ENCODE measurements around the gene FAM171A1.
"Not testable (repeated sequence)": the region's sequence is repeated elsewhere in the genome, so short reads cannot be mapped to it uniquely, and the experiment has no call there.

Gene FAM171A1

DNA sequence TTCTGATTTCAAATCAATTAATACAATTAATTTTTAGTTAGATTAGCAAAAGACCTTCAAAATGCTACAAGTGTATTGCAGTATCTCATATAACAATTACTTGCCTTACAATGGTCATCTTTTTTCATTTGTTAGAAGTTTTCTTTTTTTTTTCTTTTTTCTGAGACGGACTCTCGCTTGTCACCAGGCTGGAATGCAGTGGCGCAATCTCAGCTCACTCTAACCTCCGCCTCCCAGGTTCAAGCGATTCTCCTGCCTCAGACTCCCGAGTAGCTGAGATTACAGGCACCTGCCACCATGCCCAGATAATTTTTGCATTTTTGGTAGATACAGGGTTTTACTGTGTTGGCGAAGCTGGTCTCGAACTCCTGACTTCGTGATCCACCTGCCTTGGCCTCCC is 95.0 kb downstream of the FAM171A1 start:
- not testable (repeated sequence) for DNase-seq

DNA sequence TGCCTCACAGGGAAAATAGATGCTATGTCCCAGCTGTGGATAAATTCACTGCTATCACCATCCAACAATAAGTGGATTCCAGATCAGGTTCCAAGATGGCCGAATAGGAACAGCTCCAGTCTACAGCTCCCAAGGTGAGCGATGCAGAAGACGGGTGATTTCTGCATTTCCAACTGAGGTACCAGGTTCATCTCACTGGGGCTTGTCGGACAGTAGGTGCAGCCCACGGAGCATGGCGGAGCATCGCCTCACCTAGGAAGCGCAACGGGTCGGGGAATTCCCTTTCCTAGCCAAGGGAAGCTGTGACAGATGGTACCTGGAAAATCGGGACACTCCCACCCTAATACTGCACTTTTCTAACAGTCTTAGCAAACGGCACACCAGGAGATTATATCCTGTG is 101.3 kb downstream of the FAM171A1 start:
- not testable (repeated sequence) for DNase-seq

DNA sequence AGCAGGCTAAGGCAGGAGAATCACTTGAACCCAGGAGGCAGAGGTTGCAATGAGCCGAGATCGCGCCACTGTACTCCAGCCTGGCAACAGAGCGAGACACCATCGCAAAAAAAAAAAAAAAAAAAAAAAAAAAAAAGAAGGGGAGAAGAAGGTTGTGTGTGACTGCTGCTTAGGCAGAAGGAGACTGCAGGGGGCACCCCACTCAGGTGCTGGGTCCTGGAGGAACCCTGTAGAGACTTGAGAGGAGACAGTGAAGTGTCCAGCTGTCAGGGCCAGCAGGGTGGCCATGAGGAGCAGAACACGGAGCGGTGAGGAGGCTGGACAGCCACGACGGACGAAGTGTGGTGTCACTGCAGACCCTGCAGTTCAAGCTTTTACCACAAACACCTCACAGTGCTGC is 103.6 kb downstream of the FAM171A1 start:
- DNase-seq = no peak

DNA sequence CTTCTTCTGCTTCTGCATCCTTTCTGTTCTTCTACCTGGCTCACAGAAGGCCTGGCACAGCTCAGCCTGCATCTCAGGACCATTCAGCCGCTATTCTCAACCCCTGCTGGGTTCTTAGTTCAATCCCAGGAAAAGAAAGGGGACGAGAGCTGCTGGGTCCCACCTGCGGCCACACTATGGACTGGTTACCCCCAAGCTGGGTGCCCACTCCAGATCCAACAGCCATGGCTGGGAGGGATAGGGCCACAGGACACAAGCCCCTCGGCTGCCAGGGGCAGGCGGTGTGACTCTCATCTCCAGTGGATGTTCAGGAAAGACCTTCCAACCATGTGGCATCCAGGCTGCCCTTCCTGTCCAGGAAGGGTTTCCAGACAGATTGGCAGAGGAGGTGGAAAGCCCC is 105.0 kb downstream of the FAM171A1 start:
- no peak for DNase-seq

DNA sequence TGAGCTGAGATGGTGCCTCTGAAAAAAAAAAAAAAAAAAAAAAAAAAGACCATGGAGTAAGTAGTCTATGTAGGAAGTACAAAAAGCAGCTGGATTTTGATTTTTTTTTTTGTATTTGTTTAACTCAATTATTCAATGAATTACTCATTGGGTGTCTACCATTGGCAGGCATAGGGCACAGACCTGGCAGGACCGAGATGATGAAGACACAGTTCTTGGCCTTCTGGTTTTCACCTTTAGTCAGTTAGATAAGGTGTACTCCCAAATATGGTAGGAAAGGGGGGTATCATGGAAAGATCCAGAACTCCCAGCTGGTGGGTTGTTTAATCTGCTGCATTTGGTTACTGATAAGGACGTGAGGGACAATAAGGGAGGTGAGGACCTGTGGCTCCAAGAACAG is 105.5 kb downstream of the FAM171A1 start:
- no peak for DNase-seq

DNA sequence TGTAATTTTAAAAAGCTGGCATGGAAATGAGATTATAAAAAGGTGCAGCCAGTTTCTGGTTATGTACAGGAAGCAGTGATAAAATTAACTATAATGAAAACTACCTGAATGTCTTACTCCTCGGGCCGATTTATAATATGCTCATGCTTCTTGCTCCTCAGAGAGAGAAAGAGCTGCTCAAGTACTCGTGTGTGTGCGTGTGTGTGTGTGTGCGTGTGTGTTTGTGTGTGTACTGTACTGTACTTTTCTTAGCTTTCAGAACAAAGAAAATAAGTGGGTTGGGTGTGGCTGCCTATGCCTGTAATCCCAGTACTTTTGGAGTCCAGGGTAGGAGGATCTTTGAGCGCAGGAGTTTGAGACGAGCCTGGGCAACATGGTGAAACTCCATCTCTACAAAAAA is 106.0 kb downstream of the FAM171A1 start:
- DNase-seq = no peak

DNA sequence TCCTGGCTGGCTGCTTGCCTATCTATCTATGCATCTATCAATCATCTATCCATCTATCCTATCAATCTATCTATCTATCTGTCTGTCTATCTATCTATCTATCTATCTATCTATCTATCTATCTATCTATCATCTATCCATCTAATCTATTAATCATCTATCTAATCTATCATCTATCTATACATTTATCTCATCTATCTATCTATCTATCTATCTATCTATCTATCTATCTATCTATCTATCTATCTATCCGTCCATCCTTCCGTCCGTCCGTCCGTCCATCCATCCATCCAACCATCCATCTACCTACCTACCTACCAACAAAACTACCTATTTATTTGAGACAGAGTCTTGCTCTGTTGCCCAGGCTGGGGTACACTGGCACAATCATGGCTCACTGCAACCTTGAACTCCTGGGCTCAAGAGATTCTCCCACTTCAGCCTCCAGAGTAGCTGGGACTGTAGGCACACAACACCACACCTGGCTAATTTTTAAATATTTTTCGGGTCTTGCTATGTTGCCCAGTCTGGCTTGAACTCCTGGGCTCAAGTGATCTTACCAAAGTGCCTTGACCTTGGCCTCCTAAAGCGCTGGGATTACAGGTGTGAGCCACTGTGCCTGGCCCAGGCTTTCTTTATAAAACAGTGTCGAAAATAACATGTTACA is 107.3 kb downstream of the FAM171A1 start:
- DNase-seq = no peak

DNA sequence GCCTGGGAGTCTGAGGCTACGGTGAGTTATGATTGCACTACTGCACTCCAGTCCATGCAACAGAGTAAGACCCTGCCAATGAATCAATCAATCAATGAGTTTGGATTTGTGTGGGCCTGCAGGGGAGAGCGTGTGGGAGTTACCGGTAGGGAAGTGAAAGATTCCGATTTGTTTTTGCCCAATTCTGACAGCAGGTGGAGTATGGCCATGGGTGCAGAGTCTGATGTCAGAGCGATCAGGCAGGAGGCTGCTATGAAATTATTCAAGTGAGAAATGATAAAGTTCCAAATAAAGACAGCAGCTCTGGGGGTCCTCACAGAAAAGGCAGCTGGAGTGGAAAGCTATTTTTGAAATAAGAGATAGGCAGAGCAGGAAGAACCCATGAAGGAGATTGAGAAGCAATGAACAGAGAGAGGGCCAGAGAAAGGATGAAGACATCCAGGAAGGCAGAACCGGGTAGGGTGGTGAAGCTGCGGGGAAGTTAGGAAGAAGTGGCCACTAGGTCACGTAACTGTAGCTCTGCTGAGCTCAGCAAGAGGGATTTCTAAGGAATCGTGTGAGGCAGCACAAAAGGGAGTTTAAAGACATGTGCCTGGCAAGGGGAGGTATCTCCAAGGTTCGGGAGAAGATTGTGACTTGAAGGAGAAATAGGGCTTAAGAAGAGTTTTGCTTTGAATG is 108.9 kb downstream of the FAM171A1 start:
- DNase-seq = no peak

DNA sequence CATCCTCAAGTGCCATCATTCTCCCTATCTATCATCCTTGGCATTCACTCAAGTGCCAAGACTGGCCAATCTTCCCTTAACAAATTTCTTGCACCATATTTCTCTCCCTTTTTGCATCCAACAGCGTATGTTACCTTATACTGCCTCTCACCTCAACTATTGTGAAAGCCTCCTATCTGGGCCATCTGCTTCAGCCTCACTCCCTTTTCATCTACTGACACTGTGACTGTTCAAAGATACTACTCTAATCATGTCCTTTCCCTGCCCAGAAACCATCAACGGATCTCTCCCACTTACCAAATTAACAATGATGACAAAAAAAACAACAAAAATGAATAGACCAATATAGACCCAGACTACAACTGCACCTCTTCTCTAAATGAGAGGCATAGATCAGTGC is 112.0 kb downstream of the FAM171A1 start:
- DNase-seq = no peak

DNA sequence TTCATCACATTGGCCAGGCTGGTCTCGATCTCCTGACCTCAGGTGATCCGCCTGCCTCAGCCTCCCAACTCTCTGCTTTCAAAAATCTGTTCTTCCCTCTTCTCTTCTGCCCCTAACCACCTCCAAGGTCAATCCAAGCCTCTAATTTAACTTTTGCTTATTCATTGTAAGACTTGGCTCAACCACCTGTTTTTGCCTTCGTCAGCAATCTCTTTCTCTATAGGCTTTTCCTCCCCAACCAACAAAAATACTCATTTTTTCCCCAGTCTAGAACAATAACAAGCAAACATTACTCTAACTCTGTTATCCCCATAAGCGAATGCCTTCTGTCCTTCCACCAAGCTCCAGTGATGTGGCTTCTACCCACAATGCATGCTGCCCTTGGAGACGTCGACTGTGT is 112.8 kb downstream of the FAM171A1 start:
- no peak for DNase-seq

DNA sequence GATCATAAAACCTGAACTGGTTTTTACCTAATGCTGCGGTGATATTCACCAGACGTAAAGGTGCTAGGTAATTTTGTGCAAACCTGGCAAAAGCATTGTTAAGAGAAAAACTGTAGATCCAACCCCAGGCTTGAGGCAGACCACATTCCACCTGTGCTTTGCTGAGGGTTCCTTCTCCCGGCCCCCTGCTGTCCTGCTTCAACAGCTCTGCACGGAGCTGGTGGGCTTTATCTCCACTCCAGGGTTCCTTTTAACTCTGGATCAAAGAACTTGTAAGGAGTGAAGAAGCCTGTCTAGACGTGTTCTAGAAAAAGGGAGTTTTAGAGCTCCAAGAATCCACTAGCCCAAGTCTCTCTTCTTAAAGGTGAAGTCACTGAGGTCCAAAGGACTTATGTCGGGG is 115.1 kb downstream of the FAM171A1 start:
- DNase-seq = no peak

DNA sequence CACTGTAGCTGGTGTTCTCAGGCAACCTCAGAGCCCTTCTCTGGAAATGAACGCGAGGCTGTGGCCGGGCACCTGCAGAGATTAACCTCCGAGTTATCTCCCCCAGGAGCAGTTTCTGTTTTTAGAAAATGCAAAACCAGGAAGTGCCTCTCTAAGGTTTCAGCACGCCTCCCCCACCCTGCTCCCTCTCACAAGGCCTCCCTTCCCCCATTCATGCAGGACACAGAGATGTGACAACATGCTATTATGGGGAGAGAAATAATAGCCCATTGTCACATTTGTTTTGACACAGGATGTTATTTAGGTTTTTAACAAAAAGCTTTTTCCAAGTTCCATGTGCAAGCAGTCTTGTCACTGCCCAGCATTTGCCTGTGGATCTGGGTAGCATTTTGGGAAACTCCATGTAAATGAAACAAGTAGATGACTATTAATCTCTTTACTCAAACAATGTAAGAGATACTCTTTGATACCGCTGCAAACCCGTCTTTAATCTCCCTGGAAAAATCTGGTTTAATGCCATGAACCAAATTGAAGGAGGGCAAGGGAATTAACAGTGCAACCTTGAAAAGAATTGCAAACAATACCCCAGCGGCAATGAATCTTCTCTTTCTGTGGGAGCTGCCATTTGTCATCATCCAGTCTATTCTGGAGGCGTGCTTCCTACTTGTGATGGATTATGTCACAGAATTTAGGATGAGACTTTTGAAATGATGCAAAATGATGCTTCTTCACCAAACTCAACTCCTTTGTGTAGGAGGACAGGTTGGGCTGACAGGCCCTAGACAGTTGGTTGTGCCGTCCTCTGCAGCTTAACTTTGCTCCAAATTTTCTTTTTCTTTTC is 116.1 kb downstream of the FAM171A1 start:
- no peak for DNase-seq

DNA sequence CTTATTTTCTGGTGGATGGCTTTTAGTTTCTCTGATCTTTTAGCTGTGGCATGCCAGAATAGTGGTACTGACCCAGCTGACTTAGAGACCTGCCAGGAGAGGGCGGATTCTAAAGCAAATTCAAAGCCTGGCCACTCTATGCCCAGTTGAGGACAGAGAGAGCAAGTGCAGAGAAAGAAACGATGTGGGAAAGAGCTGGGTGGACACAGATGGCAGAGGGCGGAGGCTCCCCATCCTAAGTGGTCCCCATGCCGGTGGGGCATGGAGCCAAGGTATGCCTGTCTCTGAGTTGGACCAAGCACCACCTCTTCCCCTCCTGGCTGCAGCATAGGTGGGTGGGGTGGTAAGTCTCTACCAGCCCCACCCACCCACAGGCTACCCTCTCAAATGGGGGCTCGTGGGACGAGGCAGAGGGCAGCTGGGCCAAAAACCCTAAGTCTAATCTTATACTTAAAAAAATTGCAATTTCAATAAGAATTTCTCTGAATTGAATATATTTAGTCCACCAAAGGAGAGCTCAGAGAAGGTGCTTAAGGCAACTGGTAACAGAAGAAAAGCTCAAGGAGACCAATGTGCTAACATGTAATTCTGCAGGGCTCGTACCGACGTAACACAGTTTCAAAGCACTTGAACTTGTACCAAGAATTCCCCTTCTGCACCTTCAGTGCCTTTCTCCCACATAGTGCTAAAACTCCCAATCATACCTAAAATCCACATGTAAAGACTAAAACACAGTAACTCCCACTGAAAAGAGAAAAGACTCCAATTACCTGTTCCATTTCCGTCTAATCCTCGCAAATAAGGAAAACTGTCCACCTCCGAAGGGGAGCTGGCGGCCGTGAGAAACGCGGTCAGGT is 116.9 kb downstream of the FAM171A1 start:
- no peak for DNase-seq

DNA sequence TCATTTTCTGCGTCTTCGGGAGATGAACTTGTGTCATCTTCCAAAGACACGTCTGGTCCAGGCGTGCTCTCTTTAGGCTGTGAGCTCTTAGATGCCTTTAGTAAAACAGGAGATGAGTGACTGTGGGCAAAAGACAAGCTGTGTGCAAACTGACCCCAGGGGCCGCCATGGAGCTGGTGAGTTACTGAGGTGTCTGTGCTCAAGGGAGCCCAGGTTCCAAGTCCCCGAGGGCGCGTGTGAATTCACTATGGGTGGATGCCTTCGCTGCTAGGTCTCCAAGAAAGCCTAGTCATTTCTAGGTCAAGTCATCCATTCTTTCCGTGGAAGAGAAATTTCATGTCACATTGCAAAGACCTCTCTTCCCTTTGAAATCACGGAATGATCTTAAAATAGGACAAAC is 118.7 kb downstream of the FAM171A1 start:
- DNase-seq = no peak

DNA sequence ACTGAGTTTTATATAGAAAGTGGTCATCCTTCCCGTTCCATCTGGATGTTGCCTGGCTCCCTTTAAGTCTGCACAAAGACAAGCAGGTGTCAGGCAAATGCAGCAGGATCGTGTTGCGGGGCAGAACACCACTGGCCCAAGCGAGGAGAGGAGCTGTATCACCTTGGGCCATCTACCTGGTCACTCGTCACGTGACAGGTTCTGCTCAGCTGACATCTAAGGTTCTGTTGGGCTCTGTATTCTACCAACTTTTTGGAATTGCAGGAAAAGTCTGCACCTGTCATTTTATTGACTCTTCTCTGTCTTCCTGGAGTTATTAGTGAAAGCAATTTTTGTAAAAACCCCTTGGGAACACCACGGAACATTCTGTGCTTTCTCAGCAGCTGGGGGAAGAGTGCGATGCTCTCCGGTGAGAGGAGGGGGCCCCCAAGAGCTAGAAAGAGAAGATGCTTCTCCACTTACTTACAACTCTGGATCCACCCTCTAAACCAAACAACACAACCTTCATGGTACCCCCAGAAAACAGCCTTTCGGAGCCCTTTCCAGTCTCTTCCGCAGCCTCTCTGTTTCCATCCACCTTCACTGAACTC is 119.2 kb downstream of the FAM171A1 start:
- DNase-seq = no peak

DNA sequence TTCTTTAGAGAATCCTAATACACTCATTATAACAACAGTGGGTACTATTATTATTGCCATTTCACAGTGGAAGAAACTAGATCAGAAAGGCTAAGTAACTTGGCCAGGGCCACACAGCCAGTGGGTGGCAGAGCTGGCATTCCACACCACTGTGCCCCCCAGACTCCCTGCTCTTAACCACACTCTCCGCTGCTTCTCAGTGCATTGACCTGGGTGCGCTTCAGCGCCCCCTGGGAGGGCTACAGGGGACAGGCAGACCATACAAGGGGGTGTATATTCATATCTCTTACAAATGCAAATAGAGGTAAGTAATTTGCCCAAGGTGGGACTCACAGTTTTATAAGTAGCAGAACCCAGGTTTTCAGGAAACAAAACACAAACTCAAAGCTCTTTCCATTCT is 125.6 kb downstream of the FAM171A1 start:
- no peak for DNase-seq

DNA sequence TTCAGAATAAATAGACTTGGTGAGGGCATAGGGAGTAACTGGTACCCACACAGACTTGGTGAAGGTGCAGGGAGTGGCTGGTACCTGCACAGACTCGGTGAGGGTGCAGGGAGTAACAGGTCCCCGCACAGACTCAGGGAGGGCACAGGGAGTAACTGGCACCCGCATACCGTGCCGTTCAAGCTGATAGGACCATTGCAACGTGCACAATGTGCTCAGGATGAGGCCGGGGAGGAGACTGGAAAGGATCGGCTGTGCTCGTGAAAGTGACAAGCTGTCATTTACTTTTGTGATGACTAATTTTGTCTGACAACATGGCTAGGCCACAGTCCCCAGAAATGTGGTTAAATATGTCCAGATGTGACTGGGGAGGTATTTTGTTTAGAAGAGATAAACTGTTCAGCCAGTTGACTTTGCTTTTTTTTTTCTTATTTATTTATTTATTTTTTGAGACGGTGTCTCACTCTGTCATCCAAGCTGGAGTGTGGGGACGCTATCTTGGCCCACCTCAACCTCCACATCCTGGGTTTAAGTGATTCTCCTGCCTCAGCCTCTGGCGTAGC is 126.4 kb downstream of the FAM171A1 start:
- no peak for DNase-seq

DNA sequence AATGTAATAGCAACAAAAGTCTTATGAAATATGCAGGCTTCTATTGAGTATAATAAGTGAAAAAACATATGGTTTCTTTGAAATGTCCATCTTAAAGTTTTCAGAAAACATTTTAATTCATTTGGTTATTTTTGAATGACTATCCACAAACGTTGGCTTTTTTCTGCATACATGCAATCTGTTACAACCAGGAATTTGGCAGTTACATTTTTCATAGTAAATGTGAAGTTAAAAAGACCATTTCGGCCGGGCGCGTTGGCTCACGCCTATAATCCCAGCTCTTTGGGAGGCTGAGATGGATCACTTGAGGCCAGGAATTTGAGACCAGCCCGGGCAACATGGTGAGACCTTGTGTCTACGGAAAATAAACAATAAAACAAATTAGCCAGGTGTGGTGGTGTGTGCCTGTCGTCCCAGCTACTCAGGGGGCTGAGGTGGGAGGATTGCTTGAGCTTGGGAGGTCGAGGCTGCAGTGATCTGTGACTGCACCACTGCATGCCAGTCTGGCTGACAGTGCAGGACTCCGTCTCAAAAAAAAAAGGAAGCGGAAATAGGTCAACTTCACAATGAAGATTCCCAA is 128.7 kb downstream of the FAM171A1 start:
- DNase-seq = no peak

DNA sequence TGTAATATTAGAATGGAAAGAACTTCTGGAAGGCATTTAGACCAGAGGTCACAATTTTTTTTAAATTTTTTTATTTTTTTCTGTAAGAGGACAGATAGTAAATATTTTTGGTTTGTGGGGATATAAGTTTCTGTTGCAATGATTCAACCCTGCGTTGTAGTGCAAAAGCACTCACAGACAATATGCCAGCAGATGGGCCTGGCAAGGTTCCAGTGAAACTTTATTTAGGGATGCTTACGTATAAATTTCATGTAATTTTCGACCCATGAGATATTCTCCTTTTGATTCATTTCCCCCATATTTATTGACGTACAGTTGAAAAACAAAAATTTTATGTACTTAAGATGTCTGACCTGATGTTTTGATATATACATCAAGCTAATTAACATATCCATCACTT is 129.8 kb downstream of the FAM171A1 start:
- no peak for DNase-seq

DNA sequence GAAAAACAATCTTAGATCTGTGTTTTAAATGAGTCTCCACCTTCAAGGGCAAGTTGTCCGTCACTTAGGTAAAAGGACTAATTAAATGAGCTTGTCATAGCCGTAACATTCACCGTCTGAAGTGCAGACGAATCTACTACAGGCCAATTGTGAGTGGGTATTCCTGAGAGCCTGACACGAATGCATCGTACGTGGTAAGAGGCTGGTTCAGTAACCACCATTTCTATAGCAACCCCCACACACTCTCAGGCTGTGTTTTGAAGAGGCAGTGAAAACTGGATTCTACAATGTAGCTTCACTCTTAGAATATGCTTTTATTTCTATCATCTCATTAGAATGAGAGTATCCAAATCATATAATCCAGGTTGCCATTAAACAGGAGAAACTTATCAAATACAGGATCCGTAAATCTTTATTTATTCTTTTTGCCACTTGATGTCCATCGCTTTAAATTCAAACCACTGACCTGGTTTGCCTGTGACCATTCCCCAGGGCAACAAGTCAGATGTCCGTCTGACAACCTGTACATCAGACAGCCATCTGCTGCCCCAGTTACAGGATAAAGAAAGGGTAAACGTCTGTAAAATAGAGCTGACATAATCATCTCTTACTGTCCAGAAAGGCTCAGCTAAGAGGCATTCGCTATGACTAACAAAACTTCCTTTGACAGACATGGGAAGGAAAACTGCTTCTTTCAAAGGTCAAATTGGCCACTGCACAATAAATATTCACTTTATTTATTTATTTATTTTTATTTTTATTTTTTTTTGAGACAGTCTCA is 132.3 kb downstream of the FAM171A1 start:
- no peak for DNase-seq

DNA sequence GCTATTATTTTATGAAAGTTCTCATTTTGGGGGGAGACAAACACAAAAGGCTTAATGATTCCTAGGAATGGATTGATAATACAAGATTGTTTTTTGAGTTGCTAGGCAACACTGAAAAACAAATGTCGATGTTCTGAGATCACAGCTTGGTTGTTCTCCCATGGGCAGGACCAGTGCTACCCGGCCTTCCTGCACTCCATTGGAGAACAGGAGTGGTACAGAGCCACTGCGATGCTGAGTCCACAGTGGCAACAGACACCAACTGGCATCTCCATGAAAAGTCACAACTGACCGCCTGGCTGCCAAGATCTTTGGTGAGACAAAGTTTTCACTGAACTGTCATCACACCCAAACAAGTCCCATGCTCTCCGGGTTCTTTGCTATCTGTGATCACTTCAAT is 133.7 kb downstream of the FAM171A1 start:
- DNase-seq = no peak

All from GDM1 (cell line).